HUES6 (cell line): ENCODE results near the gene APOL4.
"Not testable (repeated sequence)": the region's sequence is repeated elsewhere in the genome, so short reads cannot be mapped to it uniquely, and the experiment has no call there.

Source experiments
- H3K27ac ChIP-seq: 2 replicates; pipeline ENCODE4 v1.7.0; 2013; ENCODE audit warnings: low read depth, mild to moderate bottlenecking, low read length, inconsistent platforms
- H3K27me3 ChIP-seq: 2 replicates; pipeline ENCODE4 v1.6.1; 2013; ENCODE audit warnings: low read length; ENCODE audit not compliant: control insufficient read depth, insufficient read depth
- H3K36me3 ChIP-seq: 2 replicates; pipeline ENCODE4 v1.6.1; 2013; ENCODE audit warnings: low read length; ENCODE audit not compliant: control insufficient read depth, insufficient read depth
- H3K4me1 ChIP-seq: 2 replicates; pipeline ENCODE4 v1.6.1; 2013; ENCODE audit warnings: low read length; ENCODE audit not compliant: control insufficient read depth, insufficient read depth
- H3K4me3 ChIP-seq: 2 replicates; pipeline ENCODE4 v1.5.1; 2013; ENCODE audit warnings: low read depth, low read length
- H3K9ac ChIP-seq: one replicate; pipeline ENCODE4 v1.6.1; 2013; ENCODE audit warnings: mild to moderate bottlenecking, low read length
- H3K9me3 ChIP-seq: 2 replicates; pipeline ENCODE4 v1.6.1; 2013; ENCODE audit warnings: low read depth, low read length; ENCODE audit not compliant: control insufficient read depth, insufficient read depth

APOL4 gene

DNA sequence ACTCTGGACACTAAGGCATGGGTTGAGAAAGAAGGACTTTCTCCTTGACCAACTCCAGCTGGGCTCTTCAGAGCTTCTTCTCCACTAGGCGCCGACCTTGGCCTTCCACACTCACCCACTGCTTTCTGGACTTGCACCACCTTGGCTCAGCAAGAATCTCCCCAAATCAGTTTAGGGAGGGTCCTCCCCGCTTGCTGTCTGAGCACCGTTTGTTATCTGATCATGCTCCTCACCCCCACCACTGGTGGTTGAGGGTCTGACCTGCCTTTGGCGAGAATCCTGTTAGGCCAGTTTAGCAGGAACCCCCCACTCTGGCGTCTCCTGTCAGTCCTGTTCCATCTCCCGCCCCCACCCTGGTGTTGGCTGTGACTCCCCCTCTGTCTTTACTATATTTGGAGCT lies 27.3 kb upstream of the APOL4 start:
- Histone ChIP-seq H3K9me3 (no peaks in the 10 kb centered on the region), H3K9ac (no peak overlapping the region), H3K4me3 (no peak overlapping the region), H3K36me3 (peaks cover 15% of the 10 kb centered on the region; the same call in 1 of the 2 replicates), H3K27ac (no peak overlapping the region), H3K27me3 (no peaks in the 10 kb centered on the region), H3K4me1 (no peaks in the 10 kb centered on the region; the same call in 1 of the 2 replicates)

GRCh38 chr22:36228369-36228768 lies 26.8 kb upstream of the APOL4 start:
- H3K9me3 ChIP-seq, H3K4me3 ChIP-seq, H3K27ac ChIP-seq, H3K27me3 ChIP-seq, H3K4me1 ChIP-seq, H3K9ac ChIP-seq: not testable (repeated sequence)
- peaks cover 15% of the 10 kb centered on the region; the same call in 1 of the 2 replicates for H3K36me3 ChIP-seq

DNA sequence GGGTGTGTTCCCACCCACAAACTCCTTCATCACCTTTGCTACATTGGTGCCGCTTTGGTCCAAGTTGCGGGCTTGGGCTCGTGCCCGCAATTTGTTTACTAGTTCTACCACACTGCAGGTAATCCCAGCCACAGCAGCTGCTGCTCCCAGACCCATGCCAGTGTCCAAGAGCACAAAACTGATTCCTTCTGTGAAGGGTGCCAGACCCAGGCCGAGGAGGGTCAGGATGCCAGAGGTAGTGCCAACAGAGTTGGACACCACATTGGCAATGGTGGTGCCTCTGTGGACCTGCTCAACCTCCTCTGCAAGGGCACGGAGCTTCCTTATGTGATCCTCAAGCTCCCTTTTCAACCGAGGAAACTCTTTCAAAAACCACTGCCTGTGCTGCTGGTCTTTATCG lies 26.2 kb upstream of the APOL4 start:
- Histone ChIP-seq H3K27me3 (no peaks in the 10 kb centered on the region), H3K9ac (no peak overlapping the region), H3K4me1 (no peaks in the 10 kb centered on the region; the same call in 1 of the 2 replicates), H3K36me3 (peaks cover 15% of the 10 kb centered on the region; the same call in 1 of the 2 replicates), H3K4me3 (no peak overlapping the region), H3K9me3 (no peaks in the 10 kb centered on the region), H3K27ac (no peak overlapping the region)

GRCh38 chr22:36227396-36227795 lies 25.8 kb upstream of the APOL4 start:
- H3K27ac ChIP-seq = no peak overlapping the region
- H3K4me3 ChIP-seq = no peak overlapping the region
- peaks cover 15% of the 10 kb centered on the region; the same call in 1 of the 2 replicates for H3K36me3 ChIP-seq
- H3K9ac ChIP-seq = no peak overlapping the region
- no peaks in the 10 kb centered on the region for H3K27me3 ChIP-seq
- no peaks in the 10 kb centered on the region for H3K9me3 ChIP-seq
- no peaks in the 10 kb centered on the region; the same call in 1 of the 2 replicates for H3K4me1 ChIP-seq

GRCh38 chr22:36226189-36226588 lies 24.6 kb upstream of the APOL4 start:
- Histone ChIP-seq H3K27me3 (no peaks in the 10 kb centered on the region), H3K9ac (no peak overlapping the region), H3K9me3 (no peaks in the 10 kb centered on the region), H3K4me1 (0 out of 2 replicates have a peak, but pooled peaks cover 3% of the 10 kb centered on the region), H3K4me3 (no peak overlapping the region), H3K36me3 (peaks cover 15% of the 10 kb centered on the region; the same call in 1 of the 2 replicates), H3K27ac (no peak overlapping the region)

- H3K27me3 ChIP-seq = no peaks in the 10 kb centered on the region
- no peak overlapping the region for H3K4me3 ChIP-seq
- no peaks in the 10 kb centered on the region for H3K9me3 ChIP-seq
- peaks cover 15% of the 10 kb centered on the region; the same call in 1 of the 2 replicates for H3K36me3 ChIP-seq
- no peak overlapping the region for H3K9ac ChIP-seq
- no peak overlapping the region for H3K27ac ChIP-seq
- H3K4me1 ChIP-seq = 0 out of 2 replicates have a peak, but pooled peaks cover 3% of the 10 kb centered on the region
These were observed 23.8 kb upstream of the APOL4 start for GRCh38 chr22:36225333-36225922.

DNA sequence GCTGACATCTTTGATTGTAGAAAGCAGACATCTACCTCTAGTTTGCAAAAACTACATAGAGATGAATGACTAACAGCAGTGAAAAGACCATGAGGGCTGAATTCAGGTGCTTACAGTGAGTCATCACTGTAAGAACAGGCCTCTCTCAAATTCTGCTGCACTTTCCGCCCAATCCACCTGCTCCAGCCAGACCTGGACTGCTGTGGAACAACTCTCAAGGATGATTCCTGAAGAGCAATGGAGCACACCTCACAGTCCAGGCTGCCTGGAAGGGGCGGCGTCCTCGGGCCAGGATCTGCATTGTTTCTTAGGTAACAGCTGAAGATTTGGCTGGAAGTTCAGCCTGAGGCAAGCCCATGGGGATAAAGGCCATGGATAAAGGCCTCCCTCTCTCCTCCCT lies 22.6 kb upstream of the APOL4 start:
- H3K27me3 ChIP-seq = no peaks in the 10 kb centered on the region

GRCh38 chr22:36223504-36223903 lies 21.9 kb upstream of the APOL4 start:
- Histone ChIP-seq H3K4me3 (no peak overlapping the region), H3K27ac (no peak overlapping the region), H3K9me3 (no peaks in the 10 kb centered on the region), H3K9ac (no peak overlapping the region), H3K36me3 (peaks cover 9% of the 10 kb centered on the region; the same call in 1 of the 2 replicates), H3K4me1 (0 out of 2 replicates have a peak, but pooled peaks cover 3% of the 10 kb centered on the region), H3K27me3 (no peaks in the 10 kb centered on the region)

More for the DNA sequence above, 22.6 kb upstream of the APOL4 start:
- H3K9ac ChIP-seq = no peak overlapping the region
- H3K9me3 ChIP-seq = no peaks in the 10 kb centered on the region
- peaks cover 11% of the 10 kb centered on the region; the same call in 1 of the 2 replicates for H3K36me3 ChIP-seq
- H3K4me1 ChIP-seq = 0 out of 2 replicates have a peak, but pooled peaks cover 3% of the 10 kb centered on the region
- H3K4me3 ChIP-seq = no peak overlapping the region
- H3K27ac ChIP-seq = no peak overlapping the region

DNA sequence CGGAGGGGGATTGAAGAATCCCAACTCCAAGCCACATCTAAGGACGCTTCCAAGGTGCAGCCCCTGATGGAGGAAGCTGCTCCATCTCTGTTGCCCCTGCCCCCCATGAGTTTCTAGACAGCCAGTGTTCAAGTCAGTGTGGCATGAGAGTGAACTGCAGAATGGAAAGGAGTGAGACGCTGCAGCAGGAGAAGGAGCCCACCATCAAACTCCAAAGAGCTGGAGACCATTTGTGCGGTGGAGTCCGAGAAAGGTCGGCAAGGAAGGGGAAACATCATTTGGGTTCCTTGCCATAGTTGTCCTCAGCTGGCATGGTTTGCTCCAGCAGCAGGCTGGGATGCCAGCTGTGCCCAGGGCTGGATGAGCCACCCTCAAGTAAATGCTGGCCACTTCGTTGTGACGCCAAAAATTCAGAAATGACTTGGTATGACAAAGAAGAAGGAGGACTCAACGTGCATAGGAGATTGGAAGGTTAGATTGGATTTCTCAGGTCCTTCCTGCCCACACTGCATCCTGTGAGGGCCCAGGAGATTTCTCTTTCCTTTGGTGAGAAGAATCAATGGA lies 21.4 kb upstream of the APOL4 start:
- 0 out of 2 replicates have a peak, but pooled peaks cover 3% of the 10 kb centered on the region for H3K4me1 ChIP-seq
- H3K9me3 ChIP-seq = no peaks in the 10 kb centered on the region
- peaks cover 7% of the 10 kb centered on the region; the same call in 1 of the 2 replicates for H3K36me3 ChIP-seq
- H3K9ac ChIP-seq = no peak overlapping the region
- H3K27me3 ChIP-seq = no peaks in the 10 kb centered on the region
- H3K4me3 ChIP-seq = no peak overlapping the region
- H3K27ac ChIP-seq = no peak overlapping the region

DNA sequence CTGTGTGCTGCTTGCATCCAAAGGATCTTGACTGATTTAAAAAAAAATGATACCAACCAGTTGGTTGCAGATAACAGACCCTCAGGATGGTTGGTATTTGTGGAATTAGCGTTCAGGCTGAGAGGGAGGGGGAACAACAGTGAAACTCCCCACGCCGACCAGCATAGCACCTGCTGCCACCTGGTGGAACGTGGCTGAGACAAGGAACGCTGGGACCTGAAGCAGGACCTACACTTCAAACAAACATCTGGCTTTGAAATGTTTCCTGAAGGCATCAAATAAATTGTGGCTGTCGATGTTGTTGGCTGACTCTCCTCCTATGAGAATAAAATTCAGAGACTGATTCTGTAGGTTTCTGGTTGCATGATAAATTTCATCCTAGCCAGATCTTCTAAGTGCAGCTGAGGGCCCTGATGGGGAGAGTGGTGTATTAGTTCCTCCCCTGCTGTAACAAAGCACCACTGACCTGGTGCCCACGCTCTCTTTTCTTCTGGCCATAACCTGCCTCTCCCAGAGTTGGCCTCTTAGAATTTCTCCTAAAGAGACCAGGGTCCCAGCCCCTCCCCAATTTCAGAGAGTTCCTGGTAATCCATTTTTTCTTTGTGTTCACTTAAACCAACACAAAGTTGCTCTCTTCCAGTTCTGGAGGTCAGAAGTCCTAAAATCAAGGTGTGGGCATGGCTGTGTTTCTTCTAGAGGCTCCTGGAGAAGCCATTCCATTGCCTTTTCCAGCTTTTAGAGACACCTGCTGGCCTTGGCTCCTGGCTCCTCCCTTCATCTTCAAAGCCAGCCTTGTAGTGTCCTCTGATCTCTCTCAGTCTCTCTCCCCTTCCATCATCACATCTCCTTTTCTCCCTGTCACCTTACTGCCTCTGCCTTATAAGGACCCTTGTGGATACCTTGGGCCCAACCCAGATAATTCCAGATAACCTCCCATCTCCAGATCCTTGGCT lies 20.5 kb upstream of the APOL4 start:
- Histone ChIP-seq H3K4me3 (no peak overlapping the region), H3K9ac (no peak overlapping the region), H3K4me1 (0 out of 2 replicates have a peak, but pooled peaks cover 3% of the 10 kb centered on the region), H3K27me3 (0 out of 2 replicates have a peak, but pooled peaks cover 2% of the 10 kb centered on the region), H3K9me3 (no peaks in the 10 kb centered on the region), H3K36me3 (no peaks in the 10 kb centered on the region), H3K27ac (no peak overlapping the region)
